B cell (primary cell): ENCODE results near the gene LRR1. TPM values are rescaled to one million over a fixed set of nuclear protein-coding genes. Genes with fewer than 3 reads are reported as not detected.
A peak's percentile ranks its signal among the peaks of the same experiment; 100 is the strongest.

Experiments
- ATAC-seq: fragments of 200-7000 bp; cut with Tn5 transposase; one replicate; pipeline ENCODE4 v1.10.0; 2021; ENCODE audit warnings: low read depth, mild to moderate bottlenecking, moderate number of reproducible peaks, moderate library complexity
- CTCF ChIA-PET: fragments of 350-600 bp; sonication (Branson Sonifier 250); formaldehyde crosslinking; loops from one replicate; lab custom pipeline; 2021; ENCODE audit warnings: antibody characterized with exemption, inconsistent platforms; lab: Charles Lee
- POLR2A ChIA-PET: fragments of 350-600 bp; sonication (Branson Sonifier 250); formaldehyde crosslinking; loops from one replicate; lab custom pipeline; 2021; ENCODE audit warnings: antibody characterized with exemption; lab: Charles Lee
- DNase-seq: peaks from one replicate; pipeline ENCODE4 v3.0.0; 2013
- H2AFZ ChIP-seq: 2 replicates; pipeline ENCODE4 v1.6.1; 2012; ENCODE audit warnings: mild to moderate bottlenecking, low read depth, low read length; ENCODE audit not compliant: insufficient read depth, poor library complexity, severe bottlenecking
- H3K27ac ChIP-seq, 2 donors: 1 replicate in 1 of 2; 2 replicates in 1 of 2; pipeline ENCODE4 v1.5.1; 2012 to 2013; ENCODE audit warnings: low read length in 2 of 2, mild to moderate bottlenecking in 2 of 2, moderate library complexity in 1 of 2
- H3K27me3 ChIP-seq, 4 experiments: fragments of 200-600 bp in 1 of 4; sonication (generic) in 1 of 4; replicated peaks in 1 of 4; 1 replicate in 2 of 4; 2 replicates in 2 of 4; pipeline versions ENCODE4 v1.6.1 to v1.7.0; 2013 to 2016; ENCODE audit warnings: low read length in 3 of 4, mild to moderate bottlenecking in 2 of 4, mixed read lengths in 1 of 4, moderate library complexity in 1 of 4; ENCODE audit not compliant: insufficient read depth in 4 of 4, control insufficient read depth in 3 of 4; ENCODE audit errors: control extremely low read depth in 1 of 4
- H3K36me3 ChIP-seq, 2 experiments: replicated peaks in 1 of 2; 1 replicate in 1 of 2; 2 replicates in 1 of 2; pipeline versions ENCODE4 v1.6.1 to v1.7.1; 2013; ENCODE audit warnings: low read length in 1 of 2; ENCODE audit not compliant: insufficient read depth in 2 of 2, control insufficient read depth in 1 of 2; ENCODE audit errors: control extremely low read depth in 1 of 2, extremely low read depth in 1 of 2
- H3K4me1 ChIP-seq, 2 donors: fragments of 200-600 bp in 1 of 2; sonication (generic) in 1 of 2; 1 replicate in 1 of 2; 2 replicates in 1 of 2; pipeline versions ENCODE4 v1.5.1 to v1.6.1; 2013 to 2017; ENCODE audit warnings: low read length in 2 of 2; ENCODE audit not compliant: control insufficient read depth in 2 of 2, insufficient read depth in 2 of 2
- H3K4me2 ChIP-seq: replicated peaks from 2 replicates; pipeline ENCODE3; 2012; ENCODE audit warnings: mild to moderate bottlenecking, low read depth, low read length; ENCODE audit not compliant: poor library complexity, severe bottlenecking
- H3K4me3 ChIP-seq, 5 experiments: fragments of 200-600 bp in 1 of 5; sonication (generic) in 1 of 5; 1 replicate in 3 of 5; 2 replicates in 2 of 5; pipeline versions ENCODE4 v1.5.1 to v1.7.0; 2011 to 2016; ENCODE audit warnings: low read length in 4 of 5, mild to moderate bottlenecking in 4 of 5, low read depth in 2 of 5, control low read depth in 1 of 5, moderate library complexity in 1 of 5; ENCODE audit not compliant: insufficient read depth in 1 of 5; ENCODE audit errors: control extremely low read depth in 1 of 5, extremely low read depth in 1 of 5
- H3K79me2 ChIP-seq: fragments of 200-600 bp; sonication (generic); one replicate; pipeline ENCODE4 v1.6.0; 2016; ENCODE audit warnings: low read length; ENCODE audit not compliant: control insufficient read depth, insufficient read depth
- H3K9ac ChIP-seq: fragments of 200-600 bp; sonication (generic); 2 replicates; pipeline ENCODE4 v1.6.1; 2017; ENCODE audit warnings: mild to moderate bottlenecking, low read length, moderate library complexity
- H3K9me3 ChIP-seq, 3 donors: one replicate each; pipeline versions ENCODE4 v1.6.1 to v1.7.1; 2013; ENCODE audit warnings: low read length in 2 of 3; ENCODE audit not compliant: control insufficient read depth in 2 of 3, insufficient read depth in 1 of 3; ENCODE audit errors: control extremely low read depth in 1 of 3
- H4K20me1 ChIP-seq: 2 replicates; pipeline ENCODE4 v1.6.0; 2012; ENCODE audit warnings: mild to moderate bottlenecking, low read length; ENCODE audit not compliant: insufficient read depth, control insufficient read depth, poor library complexity, severe bottlenecking
- H3K27ac Mint-ChIP-seq: one replicate; pipeline ENCODE4 v1.8.0; 2021; ENCODE audit warnings: mixed read lengths
- H3K27me3 Mint-ChIP-seq: one replicate; pipeline ENCODE4 v1.8.0; 2021; ENCODE audit warnings: mixed read lengths
- H3K4me1 Mint-ChIP-seq: one replicate; pipeline ENCODE4 v1.8.0; 2021; ENCODE audit warnings: mixed read lengths
- H3K4me3 Mint-ChIP-seq: one replicate; pipeline ENCODE4 v1.8.0; 2021; ENCODE audit warnings: mixed read lengths
- H3K9me3 Mint-ChIP-seq: one replicate; pipeline ENCODE4 v1.8.0; 2022; ENCODE audit warnings: mixed read lengths; ENCODE audit not compliant: insufficient read depth
- EZH2 ChIP-seq: IDR thresholded peaks from 2 replicates; pipeline ENCODE4 v1.6.1; 2012; ENCODE audit warnings: borderline replicate concordance, low read depth, mild to moderate bottlenecking, moderate library complexity, low read length; ENCODE audit not compliant: insufficient read depth, poor library complexity, severe bottlenecking
- WGBS: methylation state at CpG from one replicate; pipeline ENCODE4 v1.1.5; 2013; ENCODE audit warnings: missing lambda C conversion rate; ENCODE audit not compliant: insufficient coverage; 5-methylcytosine and 5-hydroxymethylcytosine counted together
- intact Hi-C: fragments of 100-400 bp; cut with micrococcal nuclease; formaldehyde crosslinking; loops from one replicate; pipeline ENCODE4 v1.10.0; 2022
- polyA plus RNA-seq: library from polyadenylated mRNA; depleted of rRNA; stranded (reverse); fragments of >200 nt; gene quantifications from 2 replicates; pipeline ENCODE4 v1.2.3, GENCODE V29; 2012
- total RNA-seq, 2 donors: library from RNA; stranded (reverse); fragments of 120-200 nt in 1 of 2; gene quantifications; 1 replicate in 1 of 2; 2 replicates in 1 of 2; pipeline versions ENCODE4 v1.2.3 to v1.2.4, GENCODE V29; 2013 to 2022
- TF ChIP-seq, protein P1 (sequence below): fragments of 200-600 bp; IDR thresholded peaks from one replicate; pipeline ENCODE4 v1.8.0; 2022; ENCODE audit warnings: antibody characterized with exemption, mild to moderate bottlenecking

LRR1 gene
- total and polyA plus RNA-seq, 2 donors (not counting 1 experiment from before 2014, with no cell fraction given), result 3.5 to 10.3 TPM

GRCh38 chr14:49594347-49595091 is 4.2 kb upstream of the LRR1 start:
- TF ChIP-seq EZH2, result no peak
- Histone ChIP-seq H3K4me1 (peaks cover 32 to 40% of the 10 kb centered on the region in 2 donors), H3K27ac (peak overlapping the region; percentile 64 to 74), H3K9me3 (no peaks in the 10 kb centered on the region), H3K4me2 (peak overlapping the region; percentile 25), H3K27me3 (no peaks in the 10 kb centered on the region), H3K79me2 (peaks cover 14% of the 10 kb centered on the region), H4K20me1 (no peaks in the 10 kb centered on the region), H3K9ac (no peak overlapping the region), H2AFZ (peak overlapping the region; percentile 16), H3K4me3 (no peak overlapping the region), H3K36me3 (no peaks in the 10 kb centered on the region)
- DNase-seq (peak; percentile 55), ATAC-seq (no peak)
- Mint-ChIP-seq H3K27me3 (no peaks in the 10 kb centered on the region), H3K27ac (peak overlapping the region; percentile 90), H3K4me1 (peaks cover 52% of the 10 kb centered on the region), H3K4me3 (peak overlapping the region; percentile 60), H3K9me3 (no peaks in the 10 kb centered on the region)
- no CpG with 5 or more reads among the region's 4 CpGs for WGBS
- intact Hi-C loops, result loop anchor here (5.0 kb wide), 2 partner anchors 523 to 638 kb away; partner anchors contain the start of genes SOS2 and VCPKMT
- CTCF ChIA-PET, result interaction anchor here (1.2 to 6.8 kb wide), 5 partner anchors 8 to 267 kb away, joined by 4 to 92 read pairs (median 10); partner anchors contain the start of genes MGAT2, RPL36AL and RPS29
- POLR2A ChIA-PET, result interaction anchor here (0.5 to 2.2 kb wide), 5 partner anchors 8 to 40 kb away, joined by 3 to 13 read pairs (median 10); partner anchors contain the start of genes DNAAF2, MGAT2, RPL36AL and RPS29

- H3K9me3 ChIP-seq, result no peaks in the 10 kb centered on the region
- H3K4me2 ChIP-seq, result peak overlapping the region; percentile 82
- H3K4me3 ChIP-seq, result peak overlapping the region; percentile 75 to 84 (median 80)
- ATAC-seq (no peak), DNase-seq (no peak)
- peak overlapping the region; percentile 74 for H3K9ac ChIP-seq
- Mint-ChIP-seq H3K27ac (peak overlapping the region; percentile 98), H3K27me3 (no peaks in the 10 kb centered on the region), H3K4me3 (peak overlapping the region; percentile 99), H3K9me3 (no peaks in the 10 kb centered on the region), H3K4me1 (peaks cover 57% of the 10 kb centered on the region)
- H4K20me1 ChIP-seq, result no peaks in the 10 kb centered on the region
- H3K36me3 ChIP-seq, result peaks cover 0 to 2% of the 10 kb centered on the region in 2 experiments
- no peaks in the 10 kb centered on the region for H3K27me3 ChIP-seq
- TF ChIP-seq, protein P1, sequence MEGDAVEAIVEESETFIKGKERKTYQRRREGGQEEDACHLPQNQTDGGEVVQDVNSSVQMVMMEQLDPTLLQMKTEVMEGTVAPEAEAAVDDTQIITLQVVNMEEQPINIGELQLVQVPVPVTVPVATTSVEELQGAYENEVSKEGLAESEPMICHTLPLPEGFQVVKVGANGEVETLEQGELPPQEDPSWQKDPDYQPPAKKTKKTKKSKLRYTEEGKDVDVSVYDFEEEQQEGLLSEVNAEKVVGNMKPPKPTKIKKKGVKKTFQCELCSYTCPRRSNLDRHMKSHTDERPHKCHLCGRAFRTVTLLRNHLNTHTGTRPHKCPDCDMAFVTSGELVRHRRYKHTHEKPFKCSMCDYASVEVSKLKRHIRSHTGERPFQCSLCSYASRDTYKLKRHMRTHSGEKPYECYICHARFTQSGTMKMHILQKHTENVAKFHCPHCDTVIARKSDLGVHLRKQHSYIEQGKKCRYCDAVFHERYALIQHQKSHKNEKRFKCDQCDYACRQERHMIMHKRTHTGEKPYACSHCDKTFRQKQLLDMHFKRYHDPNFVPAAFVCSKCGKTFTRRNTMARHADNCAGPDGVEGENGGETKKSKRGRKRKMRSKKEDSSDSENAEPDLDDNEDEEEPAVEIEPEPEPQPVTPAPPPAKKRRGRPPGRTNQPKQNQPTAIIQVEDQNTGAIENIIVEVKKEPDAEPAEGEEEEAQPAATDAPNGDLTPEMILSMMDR, result no peak
- no peak for TF ChIP-seq EZH2
- ChIA-PET POLR2A (interaction anchor here (0.9 to 3.7 kb wide), 4 partner anchors 12 to 136 kb away, joined by 3 to 69 read pairs (median 30); partner anchors contain the start of genes DNAAF2, MGAT2, RPL36AL and RPS29), CTCF (interaction anchor here (1.2 to 6.8 kb wide), 6 partner anchors 12 to 171 kb away, joined by 3 to 92 read pairs (median 6); partner anchors contain the start of genes MGAT2, RPL36AL and RPS29)
- H3K79me2 ChIP-seq, result peaks cover 14% of the 10 kb centered on the region
- intact Hi-C loops, result loop anchor here (1.0 to 5.0 kb wide), 4 partner anchors 22 to 634 kb away; partner anchors contain the start of genes MGAT2, RPL36AL, SOS2 and VCPKMT
- H3K27ac ChIP-seq, result peak overlapping the region; percentile 92 to 97
- H2AFZ ChIP-seq, result peak overlapping the region; percentile 86
- WGBS, result under 1% methylated on average over 14 of the region's 15 CpGs
- H3K4me1 ChIP-seq, result peaks cover 34 to 44% of the 10 kb centered on the region in 2 donors
These were observed 603 bp upstream of the LRR1 start for GRCh38 chr14:49598189-49598484.
